SK-N-SH (cell line): ENCODE measurements around the gene KIAA0232. TPM values are rescaled to one million over a fixed set of nuclear protein-coding genes. Genes with fewer than 3 reads are reported as not detected.

Source experiments
- CTCF ChIA-PET: fragments of 300-600, 350-600 bp; formaldehyde crosslinking; extraction: SDS; loops from one replicate; lab custom pipeline; 2021; lab: Yijun Ruan, JAX
- POLR2A ChIA-PET: fragments of 350-600 bp; sonication (Branson Sonifier 250); formaldehyde crosslinking; extraction: SDS; loops from one replicate; lab custom pipeline; 2020; ENCODE audit warnings: antibody characterized with exemption, inconsistent platforms; lab: Yijun Ruan, JAX
- DNase-seq: peaks from one replicate; pipeline ENCODE4 v3.0.0; 2012
- H2AFZ ChIP-seq: fragments of 200-600 bp; sonication (generic); 2 replicates; pipeline ENCODE4 v1.8.1; 2016; ENCODE audit warnings: antibody characterized with exemption, mild to moderate bottlenecking, low read depth
- H3F3A ChIP-seq: fragments of 200-600 bp; sonication (generic); replicated peaks from 2 replicates; pipeline ENCODE3; 2016; ENCODE audit warnings: antibody characterized with exemption, mild to moderate bottlenecking; ENCODE audit not compliant: insufficient read depth
- H3K27ac ChIP-seq, 2 experiments: fragments of 200-500 bp in 1 of 2; fragments of 200-600 bp in 1 of 2; sonication (Bioruptor generic) in 1 of 2; sonication (generic), shearing (Covaris generic) in 1 of 2; 2 replicates each; pipeline versions ENCODE4 v1.5.1 to v1.6.1; 2014 to 2016; ENCODE audit warnings: low read depth in 2 of 2, inconsistent platforms in 1 of 2, low read length in 1 of 2, mild to moderate bottlenecking in 1 of 2, mixed read lengths in 1 of 2
- H3K27me3 ChIP-seq: fragments of 200-600 bp; sonication (generic), shearing (Covaris generic); 2 replicates; pipeline ENCODE4 v1.6.1; 2016; ENCODE audit warnings: mixed run types; ENCODE audit not compliant: insufficient read depth
- H3K36me3 ChIP-seq, 2 experiments: fragments of 200-500 bp in 1 of 2; fragments of 200-600 bp in 1 of 2; sonication (Bioruptor generic) in 1 of 2; sonication (generic) in 1 of 2; replicated peaks in 1 of 2; 2 replicates each; pipeline versions ENCODE3 to v1.5.1; 2014 to 2016; ENCODE audit warnings: low read length in 1 of 2, mild to moderate bottlenecking in 1 of 2; ENCODE audit not compliant: insufficient read depth in 2 of 2, control insufficient read depth in 1 of 2
- H3K4me1 ChIP-seq, 2 experiments: fragments of 200-500 bp in 1 of 2; fragments of 200-600 bp in 1 of 2; sonication (Bioruptor generic) in 1 of 2; sonication (generic), shearing (Covaris generic) in 1 of 2; 2 replicates each; pipeline versions ENCODE4 v1.5.1 to v1.6.1; 2014 to 2016; ENCODE audit warnings: low read depth in 1 of 2, low read length in 1 of 2, mixed run types in 1 of 2; ENCODE audit not compliant: insufficient read depth in 2 of 2, control insufficient read depth in 1 of 2
- H3K4me2 ChIP-seq: fragments of 200-600 bp; sonication (generic), shearing (Covaris generic); 2 replicates; pipeline ENCODE4 v1.6.1; 2017; ENCODE audit warnings: mixed run types
- H3K4me3 ChIP-seq, 2 experiments: fragments of 200-500 bp in 1 of 2; fragments of 200-600 bp in 1 of 2; sonication (Bioruptor generic) in 1 of 2; sonication (generic), shearing (Covaris generic) in 1 of 2; 2 replicates each; pipeline versions ENCODE4 v1.5.1 to v1.8.1; 2014 to 2016; ENCODE audit warnings: low read depth in 2 of 2, inconsistent platforms in 1 of 2, low read length in 1 of 2, mild to moderate bottlenecking in 1 of 2, mixed read lengths in 1 of 2, moderate library complexity in 1 of 2
- H3K79me2 ChIP-seq: fragments of 200-600 bp; sonication (generic); 2 replicates; pipeline ENCODE4 v1.8.1; 2017; ENCODE audit warnings: mild to moderate bottlenecking; ENCODE audit not compliant: insufficient read depth
- H3K9ac ChIP-seq: fragments of 200-600 bp; sonication (generic); 2 replicates; pipeline ENCODE4 v1.6.1; 2017; ENCODE audit warnings: mixed run types
- H3K9me2 ChIP-seq: fragments of 200-600 bp; sonication (generic); 2 replicates; pipeline ENCODE4 v1.6.1; 2017; ENCODE audit warnings: mixed run types
- H3K9me3 ChIP-seq: fragments of 200-600 bp; sonication (generic); 2 replicates; pipeline ENCODE4 v1.6.1; 2017; ENCODE audit warnings: mixed run types, mild to moderate bottlenecking, moderate library complexity
- H4K20me1 ChIP-seq: fragments of 200-600 bp; sonication (generic); 2 replicates; pipeline ENCODE4 v1.6.1; 2017; ENCODE audit warnings: mild to moderate bottlenecking, mixed run types; ENCODE audit not compliant: insufficient read depth
- CHD2 ChIP-seq: fragments of 150-350 bp; IDR thresholded peaks from 2 replicates; pipeline ENCODE4 v1.6.1; 2018; ENCODE audit warnings: low read length; ENCODE audit not compliant: partially characterized antibody
- ELF1 ChIP-seq: IDR thresholded peaks from 2 replicates; pipeline ENCODE4 v1.4.0; 2012
- GATA2 ChIP-seq: sonication (generic); formaldehyde crosslinking; IDR thresholded peaks from 2 replicates; pipeline ENCODE4 v1.5.0; 2020; ENCODE audit warnings: mild to moderate bottlenecking, missing genetic modification reagents
- JUND ChIP-seq: IDR thresholded peaks from 2 replicates; pipeline ENCODE4 v1.4.0; 2012
- NRF1 ChIP-seq: IDR thresholded peaks from 2 replicates; pipeline ENCODE4 v1.6.1; 2012; ENCODE audit warnings: low read depth, mild to moderate bottlenecking, low read length
- POLR2AphosphoS5 ChIP-seq: IDR thresholded peaks from 2 replicates; pipeline ENCODE4 v1.6.1; 2012; ENCODE audit warnings: low read depth, low read length
- RCOR1 ChIP-seq: fragments of 150-350 bp; IDR thresholded peaks from 2 replicates; pipeline ENCODE4 v1.6.1; 2017; ENCODE audit warnings: antibody characterized with exemption, low read length
- RXRA ChIP-seq: IDR thresholded peaks from 2 replicates; pipeline ENCODE4 v1.4.0; 2012; ENCODE audit warnings: low read depth, mild to moderate bottlenecking, borderline replicate concordance
- TAF1 ChIP-seq: IDR thresholded peaks from 2 replicates; pipeline ENCODE4 v1.6.1; 2012; ENCODE audit warnings: low read depth, mild to moderate bottlenecking, low read length, moderate library complexity, borderline replicate concordance
- TEAD4 ChIP-seq: IDR thresholded peaks from 2 replicates; pipeline ENCODE4 v1.4.0; 2012; ENCODE audit warnings: mild to moderate bottlenecking, borderline replicate concordance; ENCODE audit not compliant: insufficient read depth
- YY1 ChIP-seq: IDR thresholded peaks from 2 replicates; pipeline ENCODE4 v1.4.0; 2012; ENCODE audit warnings: low read depth, mild to moderate bottlenecking
- WGBS: methylation state at CpG from one replicate; pipeline ENCODE4 v1.1.6; 2017; ENCODE audit warnings: low lambda C conversion rate; 5-methylcytosine and 5-hydroxymethylcytosine counted together
- polyA plus RNA-seq, 3 experiments: library from polyadenylated mRNA; depleted of rRNA; stranded (reverse); fragments of >200 nt; gene quantifications; 2 replicates each; pipeline ENCODE4 v1.2.3, GENCODE V29; 2012
- TF ChIP-seq, protein P1 (sequence below): IDR thresholded peaks from 2 replicates; pipeline ENCODE4 v1.4.0; 2012; ENCODE audit warnings: low read depth, borderline replicate concordance
- TF ChIP-seq, protein P2 (sequence below): fragments of 200-600 bp; sonication (generic); IDR thresholded peaks from 2 replicates; pipeline ENCODE4 v1.6.1; 2017; ENCODE audit warnings: antibody characterized with exemption, mild to moderate bottlenecking, moderate library complexity
- TF ChIP-seq, protein P3 (sequence below): fragments of 150-350 bp; IDR thresholded peaks from 2 replicates; pipeline ENCODE4 v1.6.1; 2016; ENCODE audit warnings: mild to moderate bottlenecking, low read depth, low read length

Gene KIAA0232
- polyA plus RNA-seq, 1 of the 3 experiments (the other 2 are of a cell fraction) = 5.7 TPM

DNA sequence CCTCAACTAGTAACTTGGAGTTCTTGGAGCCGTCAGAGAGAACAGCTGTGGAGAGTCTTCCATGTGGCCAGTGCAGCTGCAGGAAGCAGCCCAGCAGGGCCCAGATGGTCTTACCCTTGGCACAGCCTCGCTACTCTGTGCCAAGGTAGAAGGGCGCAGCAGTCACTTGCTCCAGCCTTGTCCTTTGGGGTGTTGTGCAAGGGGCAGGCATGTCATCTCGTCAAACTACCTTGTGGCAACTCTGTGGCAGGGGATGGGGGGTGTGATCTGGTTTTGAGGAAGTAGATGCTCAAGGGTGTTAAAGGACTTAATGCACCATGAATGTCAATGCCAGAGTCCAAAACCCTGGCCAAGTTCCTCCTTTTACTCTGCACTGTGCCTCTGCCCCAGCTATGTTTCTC, 92.9 kb downstream of the KIAA0232 start (continued):
- TF ChIP-seq, protein P1, sequence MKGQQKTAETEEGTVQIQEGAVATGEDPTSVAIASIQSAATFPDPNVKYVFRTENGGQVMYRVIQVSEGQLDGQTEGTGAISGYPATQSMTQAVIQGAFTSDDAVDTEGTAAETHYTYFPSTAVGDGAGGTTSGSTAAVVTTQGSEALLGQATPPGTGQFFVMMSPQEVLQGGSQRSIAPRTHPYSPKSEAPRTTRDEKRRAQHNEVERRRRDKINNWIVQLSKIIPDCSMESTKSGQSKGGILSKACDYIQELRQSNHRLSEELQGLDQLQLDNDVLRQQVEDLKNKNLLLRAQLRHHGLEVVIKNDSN = no peak
- TF ChIP-seq NRF1 (no peak), GATA2 (no peak)

DNA sequence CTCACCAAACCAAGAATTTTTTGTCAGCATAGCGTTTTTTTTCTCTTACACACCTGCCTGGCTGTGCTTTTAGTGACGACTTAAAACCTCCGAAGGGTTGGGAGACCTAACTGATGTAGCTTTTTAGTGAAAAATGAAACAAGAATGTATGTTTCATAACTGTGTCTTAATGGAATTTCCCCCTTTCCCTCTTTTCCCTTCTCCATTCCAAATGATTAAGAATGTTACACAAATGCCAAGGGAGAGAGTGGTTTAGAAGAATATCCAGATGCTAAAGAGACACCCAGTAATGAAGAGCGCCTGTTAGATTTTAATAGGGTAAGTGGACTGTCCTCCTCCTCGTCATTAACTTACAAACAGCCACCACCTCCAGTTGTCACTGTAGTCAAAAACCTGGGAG, 93.9 kb downstream of the KIAA0232 start:
- Histone ChIP-seq H2AFZ (no peak overlapping the region), H3K9ac (no peak overlapping the region), H3K9me3 (no peaks in the 10 kb centered on the region), H4K20me1 (peaks cover 14% of the 10 kb centered on the region), H3K4me1 (no peaks in the 10 kb centered on the region), H3K9me2 (no peaks in the 10 kb centered on the region), H3K79me2 (no peaks in the 10 kb centered on the region; the same call in 1 of the 2 replicates), H3K36me3 (peaks cover 16 to 82% of the 10 kb centered on the region in 2 experiments), H3F3A (peaks cover 5% of the 10 kb centered on the region), H3K27me3 (no peaks in the 10 kb centered on the region), H3K27ac (no peak overlapping the region), H3K4me2 (no peak overlapping the region), H3K4me3 (no peak overlapping the region)
- ChIA-PET CTCF (interaction anchor here (3.8 to 7.9 kb wide), 3 partner anchors 9 to 156 kb away, joined by 43 to 204 read pairs (median 57); partner anchors contain the start of gene BLOC1S4), POLR2A (no interaction called here)
- 91% methylated on average over 5 of the region's 5 CpGs for WGBS
- no peak for DNase-seq
- TF ChIP-seq ELF1 = no peak
- TF ChIP-seq CHD2 = no peak
- no peak for TF ChIP-seq NRF1
- TF ChIP-seq, protein P2, sequence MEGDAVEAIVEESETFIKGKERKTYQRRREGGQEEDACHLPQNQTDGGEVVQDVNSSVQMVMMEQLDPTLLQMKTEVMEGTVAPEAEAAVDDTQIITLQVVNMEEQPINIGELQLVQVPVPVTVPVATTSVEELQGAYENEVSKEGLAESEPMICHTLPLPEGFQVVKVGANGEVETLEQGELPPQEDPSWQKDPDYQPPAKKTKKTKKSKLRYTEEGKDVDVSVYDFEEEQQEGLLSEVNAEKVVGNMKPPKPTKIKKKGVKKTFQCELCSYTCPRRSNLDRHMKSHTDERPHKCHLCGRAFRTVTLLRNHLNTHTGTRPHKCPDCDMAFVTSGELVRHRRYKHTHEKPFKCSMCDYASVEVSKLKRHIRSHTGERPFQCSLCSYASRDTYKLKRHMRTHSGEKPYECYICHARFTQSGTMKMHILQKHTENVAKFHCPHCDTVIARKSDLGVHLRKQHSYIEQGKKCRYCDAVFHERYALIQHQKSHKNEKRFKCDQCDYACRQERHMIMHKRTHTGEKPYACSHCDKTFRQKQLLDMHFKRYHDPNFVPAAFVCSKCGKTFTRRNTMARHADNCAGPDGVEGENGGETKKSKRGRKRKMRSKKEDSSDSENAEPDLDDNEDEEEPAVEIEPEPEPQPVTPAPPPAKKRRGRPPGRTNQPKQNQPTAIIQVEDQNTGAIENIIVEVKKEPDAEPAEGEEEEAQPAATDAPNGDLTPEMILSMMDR = no peak
- TF ChIP-seq JUND = no peak
- TF ChIP-seq TEAD4 = no peak
- TF ChIP-seq, protein P3, sequence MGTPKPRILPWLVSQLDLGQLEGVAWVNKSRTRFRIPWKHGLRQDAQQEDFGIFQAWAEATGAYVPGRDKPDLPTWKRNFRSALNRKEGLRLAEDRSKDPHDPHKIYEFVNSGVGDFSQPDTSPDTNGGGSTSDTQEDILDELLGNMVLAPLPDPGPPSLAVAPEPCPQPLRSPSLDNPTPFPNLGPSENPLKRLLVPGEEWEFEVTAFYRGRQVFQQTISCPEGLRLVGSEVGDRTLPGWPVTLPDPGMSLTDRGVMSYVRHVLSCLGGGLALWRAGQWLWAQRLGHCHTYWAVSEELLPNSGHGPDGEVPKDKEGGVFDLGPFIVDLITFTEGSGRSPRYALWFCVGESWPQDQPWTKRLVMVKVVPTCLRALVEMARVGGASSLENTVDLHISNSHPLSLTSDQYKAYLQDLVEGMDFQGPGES = no peak
- no peak for TF ChIP-seq TAF1
- no peak for TF ChIP-seq POLR2AphosphoS5
- TF ChIP-seq RXRA = no peak
- no peak for TF ChIP-seq RCOR1
- TF ChIP-seq YY1 = no peak
